Upper lobe of right lung (tissue), 1 donor: Measurements from ENCODE around the gene XG. TPM values are rescaled to one million over a fixed set of nuclear protein-coding genes. Genes with fewer than 3 reads are reported as not detected.
"Not testable (repeated sequence)": the region's sequence is repeated elsewhere in the genome, so short reads cannot be mapped to it uniquely, and the experiment has no call there.

ENCODE experiments used
- ATAC-seq: fragments of 200-7000 bp; cut with Tn5 transposase; one replicate; pipeline ENCODE4 v1.9.1; 2020; ENCODE audit warnings: mild to moderate bottlenecking, moderate library complexity
- DNase-seq: peaks from one replicate; pipeline ENCODE4 v3.0.0-alpha.2; 2020
- H3K27ac ChIP-seq: fragments of 200-600 bp; one replicate; pipeline ENCODE4 v1.8.0; 2022
- H3K27me3 ChIP-seq: fragments of 200-600 bp; one replicate; pipeline ENCODE4 v1.8.0; 2022; ENCODE audit warnings: mild to moderate bottlenecking
- H3K36me3 ChIP-seq: fragments of 200-600 bp; one replicate; pipeline ENCODE4 v1.8.0; 2022
- H3K4me1 ChIP-seq: fragments of 200-600 bp; one replicate; pipeline ENCODE4 v1.8.0; 2022
- H3K4me3 ChIP-seq: fragments of 200-600 bp; one replicate; pipeline ENCODE4 v1.8.0; 2022; ENCODE audit warnings: mild to moderate bottlenecking
- H3K9me3 ChIP-seq: fragments of 200-600 bp; one replicate; pipeline ENCODE4 v1.8.0; 2022
- CTCF ChIP-seq: fragments of 200-600 bp; IDR thresholded peaks from one replicate; pipeline ENCODE4 v1.8.0; 2022; ENCODE audit warnings: antibody characterized with exemption
- intact Hi-C: fragments of 100-400 bp; cut with DNase I; formaldehyde crosslinking; loops from one replicate; pipeline ENCODE4 v1.11.0; 2022
- total RNA-seq: library from RNA; stranded (reverse); fragmentation: NEBNext Ultra II Directional; extraction: Animal tissue kit (Norgen Biotek cat#: 25700); gene quantifications from one replicate; pipeline ENCODE4 v1.2.1, GENCODE V29; 2021
- donor health status: DM: no; HTN: yes; CAD: no; lungs with severe emphysema.

The XG gene
- total RNA-seq, 1 donor from 2014 or later, result 0.64 TPM

DNA sequence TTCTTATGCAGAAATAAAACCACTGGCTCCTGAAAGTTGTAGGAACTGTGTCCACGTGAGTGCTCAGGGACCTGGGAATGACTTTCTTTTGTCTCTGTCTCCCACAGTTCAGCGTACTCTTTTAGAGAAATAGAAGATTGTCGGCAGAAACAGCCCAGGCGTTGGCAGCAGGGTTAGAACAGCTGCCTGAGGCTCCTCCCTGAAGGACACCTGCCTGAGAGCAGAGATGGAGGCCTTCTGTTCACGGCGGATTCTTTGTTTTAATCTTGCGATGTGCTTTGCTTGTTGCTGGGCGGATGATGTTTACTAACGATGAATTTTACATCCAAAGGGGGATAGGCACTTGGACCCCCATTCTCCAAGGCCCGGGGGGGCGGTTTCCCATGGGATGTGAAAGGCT is 11.2 kb upstream of the XG start:
- intact Hi-C loops, result no loop called here
- peaks cover 42% of the 10 kb centered on the region for H3K36me3 ChIP-seq
- no peak for TF ChIP-seq CTCF

DNA sequence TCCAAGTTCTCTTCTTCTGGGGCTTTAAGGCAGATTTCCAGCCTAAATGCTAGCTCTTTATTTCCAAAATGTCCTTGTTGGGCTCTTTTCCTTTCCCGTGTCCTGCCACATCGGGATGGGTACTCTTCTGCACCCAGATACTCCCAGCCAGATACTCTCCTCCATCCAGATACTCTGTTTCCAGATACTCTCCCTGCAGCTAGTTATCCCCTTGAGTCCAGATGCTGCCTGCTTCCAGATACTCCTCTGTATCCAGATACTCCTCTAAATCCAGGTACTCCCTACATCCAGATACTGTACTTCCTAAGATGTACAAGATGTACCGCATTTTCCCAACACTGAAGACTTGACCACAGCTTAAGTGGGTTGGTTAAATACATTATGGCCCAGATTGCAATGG is 10.5 kb upstream of the XG start:
- H3K27me3 ChIP-seq, result no peaks in the 10 kb centered on the region
- no peaks in the 10 kb centered on the region for H3K9me3 ChIP-seq
- no peak overlapping the region for H3K27ac ChIP-seq
- H3K4me1 ChIP-seq, result no peaks in the 10 kb centered on the region
- no peak for ATAC-seq
- no peak for DNase-seq
- H3K4me3 ChIP-seq, result no peak overlapping the region
- no peak for TF ChIP-seq CTCF
- H3K36me3 ChIP-seq, result peaks cover 39% of the 10 kb centered on the region
- intact Hi-C loops, result no loop called here

More for the DNA sequence above, 11.2 kb upstream of the XG start:
- Histone ChIP-seq H3K27ac (no peak overlapping the region), H3K9me3 (no peaks in the 10 kb centered on the region), H3K27me3 (no peaks in the 10 kb centered on the region), H3K4me1 (no peaks in the 10 kb centered on the region), H3K4me3 (no peak overlapping the region)
- ATAC-seq (no peak), DNase-seq (no peak)

DNA sequence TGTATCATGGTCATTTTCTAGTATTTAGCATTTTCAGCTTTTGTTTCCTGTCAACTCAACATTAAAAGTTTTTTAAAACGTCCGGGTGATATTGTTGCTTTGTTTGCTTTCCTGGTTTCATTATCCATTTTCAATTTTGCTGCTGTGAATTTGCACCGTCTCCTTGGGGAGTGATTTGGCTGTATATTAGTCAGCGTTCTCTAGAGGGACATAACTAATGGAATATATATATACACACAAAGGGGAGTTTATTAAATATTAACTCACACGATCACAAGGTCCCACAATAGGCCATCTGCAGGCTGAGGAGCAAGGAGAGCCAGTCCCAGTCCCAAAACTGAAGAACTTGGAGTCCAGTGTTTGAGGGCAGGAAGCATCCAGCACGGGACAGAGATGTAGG is 5.6 kb upstream of the XG start:
- peak; percentile 10 for DNase-seq
- H3K27ac ChIP-seq, H3K27me3 ChIP-seq, ATAC-seq, H3K4me1 ChIP-seq, H3K9me3 ChIP-seq, H3K4me3 ChIP-seq, intact Hi-C loops: not testable (repeated sequence)
- H3K36me3 ChIP-seq, result peaks cover 10% of the 10 kb centered on the region

DNA sequence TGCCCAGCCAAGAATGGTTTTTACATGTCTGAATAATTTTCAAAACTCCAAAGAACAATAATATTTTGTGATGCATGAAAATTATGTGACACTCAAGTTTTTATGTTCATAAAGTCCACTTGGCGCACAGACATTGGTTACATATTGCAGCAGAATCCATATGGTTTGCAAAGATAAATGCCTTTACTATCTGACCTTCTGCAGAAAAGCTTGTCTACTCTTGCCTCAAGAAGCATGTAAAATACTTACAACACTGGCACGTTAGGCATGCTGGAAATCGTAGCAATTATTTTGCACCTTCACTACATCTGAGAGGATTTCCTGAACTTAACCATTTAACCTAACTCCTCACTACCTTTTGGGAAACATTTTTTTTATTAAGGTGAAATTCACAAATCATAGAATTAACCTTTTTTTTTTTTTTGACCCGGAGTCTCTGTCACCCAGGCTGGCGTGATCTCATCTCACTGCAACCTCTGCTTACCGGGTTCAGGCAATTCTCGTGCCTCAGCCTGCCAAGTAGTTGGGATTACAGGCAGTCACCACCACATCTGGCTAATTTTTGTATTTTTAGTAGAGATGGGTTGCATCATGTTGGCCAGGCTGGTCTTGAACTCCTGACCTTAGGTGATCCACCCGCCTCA is 3.5 kb upstream of the XG start:
- no peaks in the 10 kb centered on the region for H3K9me3 ChIP-seq
- H3K36me3 ChIP-seq, result no peaks in the 10 kb centered on the region
- ATAC-seq (no peak), DNase-seq (no peak)
- no peak overlapping the region for H3K4me3 ChIP-seq
- no peak for TF ChIP-seq CTCF
- H3K27me3 ChIP-seq, result no peaks in the 10 kb centered on the region
- H3K27ac ChIP-seq, result no peak overlapping the region
- intact Hi-C loops, result no loop called here
- no peaks in the 10 kb centered on the region for H3K4me1 ChIP-seq

- Histone ChIP-seq H3K27me3 (no peaks in the 10 kb centered on the region), H3K4me1 (no peaks in the 10 kb centered on the region), H3K36me3 (no peaks in the 10 kb centered on the region), H3K4me3 (no peak overlapping the region), H3K27ac (no peak overlapping the region), H3K9me3 (no peaks in the 10 kb centered on the region)
- intact Hi-C loops, result no loop called here
- no peak for TF ChIP-seq CTCF
- ATAC-seq, result no peak
- DNase-seq, result no peak
These were observed 3.0 kb upstream of the XG start for GRCh38 chrX:2748815-2749188.

- no peak overlapping the region for H3K27ac ChIP-seq
- no peak for TF ChIP-seq CTCF
- no peaks in the 10 kb centered on the region for H3K4me1 ChIP-seq
- no peaks in the 10 kb centered on the region for H3K27me3 ChIP-seq
- no peaks in the 10 kb centered on the region for H3K36me3 ChIP-seq
- no peak for ATAC-seq
- intact Hi-C loops, result no loop called here
- H3K9me3 ChIP-seq, result no peaks in the 10 kb centered on the region
- no peak for DNase-seq
- no peak overlapping the region for H3K4me3 ChIP-seq
These were observed 549 bp upstream of the XG start for GRCh38 chrX:2751291-2751690.

GRCh38 chrX:2752441-2752840 is 601 bp downstream of the XG start:
- ATAC-seq, DNase-seq, H3K27ac ChIP-seq, H3K4me1 ChIP-seq, H3K9me3 ChIP-seq, intact Hi-C loops, H3K4me3 ChIP-seq, H3K27me3 ChIP-seq, H3K36me3 ChIP-seq: not testable (repeated sequence)

- H3K27me3 ChIP-seq, intact Hi-C loops, DNase-seq, H3K9me3 ChIP-seq, H3K4me1 ChIP-seq, H3K27ac ChIP-seq, H3K36me3 ChIP-seq, H3K4me3 ChIP-seq, ATAC-seq: not testable (repeated sequence)
These were observed 3.4 kb downstream of the XG start for GRCh38 chrX:2755163-2755715.
